K562 (cell line): ENCODE results near the gene DMAC2L. TPM values are rescaled to one million over a fixed set of nuclear protein-coding genes. Genes with fewer than 3 reads are reported as not detected.

Experiments used
- C11orf30 ChIP-seq: fragments of 450-650 bp; IDR thresholded peaks from 2 replicates; pipeline ENCODE4 v1.6.1; 2016; ENCODE audit warnings: low read depth, mild to moderate bottlenecking
- DDX20 ChIP-seq: fragments of 450-650 bp; IDR thresholded peaks from 2 replicates; pipeline ENCODE4 v1.6.1; 2016; ENCODE audit warnings: missing genetic modification characterization, low read depth, mild to moderate bottlenecking, missing compliant biosample characterization, moderate library complexity
- FIP1L1 ChIP-seq: fragments of 200-400 bp; formaldehyde crosslinking; IDR thresholded peaks from 2 replicates; pipeline ENCODE4 v1.6.1; 2018; ENCODE audit warnings: mild to moderate bottlenecking, low read depth, low read length; ENCODE audit not compliant: poor library complexity, severe bottlenecking
- GTF2F1 ChIP-seq: IDR thresholded peaks from 2 replicates; pipeline ENCODE4 v1.6.1; 2011; ENCODE audit warnings: low read depth, low read length, improper control_type of control experiment
- HNRNPK ChIP-seq: fragments of 200-400 bp; formaldehyde crosslinking; IDR thresholded peaks from one replicate; pipeline ENCODE4 v1.6.1; 2018; ENCODE audit warnings: mild to moderate bottlenecking, low read depth, low read length; ENCODE audit not compliant: poor library complexity, severe bottlenecking
- HOXB6 ChIP-seq: fragments of 250-450 bp; sonication (Bioruptor Pico); IDR thresholded peaks from 2 replicates; pipeline ENCODE4 v1.5.1; 2022; ENCODE audit warnings: mild to moderate bottlenecking, borderline replicate concordance
- PBX2 ChIP-seq, 2 experiments: IDR thresholded peaks in 1 of 2; conservative IDR thresholded peaks in 1 of 2; 2 replicates each; pipeline ENCODE4 v1.6.1; 2016; ENCODE audit warnings: low read depth in 2 of 2, mild to moderate bottlenecking in 1 of 2, missing compliant biosample characterization in 1 of 2, missing genetic modification characterization in 1 of 2, moderate library complexity in 1 of 2
- PHTF2 ChIP-seq: fragments of 250-450 bp; sonication (Bioruptor Pico); IDR thresholded peaks from 2 replicates; pipeline ENCODE4 v1.5.0; 2021; ENCODE audit warnings: mild to moderate bottlenecking
- PKNOX1 ChIP-seq: fragments of 450-650 bp; IDR thresholded peaks from 2 replicates; pipeline ENCODE4 v1.6.1; 2016
- TBL1XR1 ChIP-seq, 2 experiments: IDR thresholded peaks; 2 replicates each; pipeline ENCODE4 v1.6.1; 2012; ENCODE audit warnings: improper control_type of control experiment in 2 of 2, low read length in 2 of 2, mild to moderate bottlenecking in 1 of 2
- TFAM ChIP-seq: fragments of 250-450 bp; sonication (Bioruptor Pico); conservative IDR thresholded peaks from 2 replicates; pipeline ENCODE4 v1.5.0; 2021; ENCODE audit warnings: mild to moderate bottlenecking, moderate library complexity
- TRIM28 ChIP-seq: fragments of 450-650 bp; IDR thresholded peaks from 2 replicates; pipeline ENCODE4 v1.6.1; 2017
- ZEB2 ChIP-seq: fragments of 450-650 bp; IDR thresholded peaks from 2 replicates; pipeline ENCODE4 v1.6.1; 2016
- polyA plus RNA-seq, 8 experiments: library from polyadenylated mRNA; depleted of rRNA in 4 of 8; stranded (reverse) in 5 of 8; unstranded in 3 of 8; fragments of >200 nt; fragmentation: Nextera tagmentation in 2 of 8; fragmentation: Illumina TruSeq in 1 of 8; extraction: Ambion mirVana in 2 of 8; extraction: Trizol in 1 of 8; gene quantifications; 2 replicates each; pipeline versions ENCODE4 v1.2.1 to v1.2.3, GENCODE V29; 2011 to 2014; ENCODE audit warnings: inconsistent platforms in 1 of 8, missing spikeins in 1 of 8
- total RNA-seq, 7 experiments: library from RNA; depleted of rRNA in 6 of 7; stranded (reverse); fragments of >200 nt in 6 of 7; fragmentation: Illumina TruSeq in 2 of 7; extraction: Trizol in 2 of 7; gene quantifications; 2 replicates each; pipeline versions ENCODE4 v1.2.1 to v1.2.3, GENCODE V29; 2011 to 2021; ENCODE audit warnings: low replicate concordance in 1 of 7
- TF ChIP-seq, protein P1 (sequence below), 2 experiments: fragments of 450-650 bp; formaldehyde crosslinking in 1 of 2; IDR thresholded peaks; 2 replicates each; pipeline versions ENCODE4 v1.4.0 to v1.6.1; 2014 to 2020; ENCODE audit warnings: mild to moderate bottlenecking in 2 of 2, borderline replicate concordance in 1 of 2, low read depth in 1 of 2

DMAC2L gene
- total and polyA plus RNA-seq, 9 of the 15 experiments (the other 6 are each of a cell fraction or from before 2014, with no cell fraction given) = 4.0 to 37.2 (median 9.3) TPM

- TF ChIP-seq, protein P1, sequence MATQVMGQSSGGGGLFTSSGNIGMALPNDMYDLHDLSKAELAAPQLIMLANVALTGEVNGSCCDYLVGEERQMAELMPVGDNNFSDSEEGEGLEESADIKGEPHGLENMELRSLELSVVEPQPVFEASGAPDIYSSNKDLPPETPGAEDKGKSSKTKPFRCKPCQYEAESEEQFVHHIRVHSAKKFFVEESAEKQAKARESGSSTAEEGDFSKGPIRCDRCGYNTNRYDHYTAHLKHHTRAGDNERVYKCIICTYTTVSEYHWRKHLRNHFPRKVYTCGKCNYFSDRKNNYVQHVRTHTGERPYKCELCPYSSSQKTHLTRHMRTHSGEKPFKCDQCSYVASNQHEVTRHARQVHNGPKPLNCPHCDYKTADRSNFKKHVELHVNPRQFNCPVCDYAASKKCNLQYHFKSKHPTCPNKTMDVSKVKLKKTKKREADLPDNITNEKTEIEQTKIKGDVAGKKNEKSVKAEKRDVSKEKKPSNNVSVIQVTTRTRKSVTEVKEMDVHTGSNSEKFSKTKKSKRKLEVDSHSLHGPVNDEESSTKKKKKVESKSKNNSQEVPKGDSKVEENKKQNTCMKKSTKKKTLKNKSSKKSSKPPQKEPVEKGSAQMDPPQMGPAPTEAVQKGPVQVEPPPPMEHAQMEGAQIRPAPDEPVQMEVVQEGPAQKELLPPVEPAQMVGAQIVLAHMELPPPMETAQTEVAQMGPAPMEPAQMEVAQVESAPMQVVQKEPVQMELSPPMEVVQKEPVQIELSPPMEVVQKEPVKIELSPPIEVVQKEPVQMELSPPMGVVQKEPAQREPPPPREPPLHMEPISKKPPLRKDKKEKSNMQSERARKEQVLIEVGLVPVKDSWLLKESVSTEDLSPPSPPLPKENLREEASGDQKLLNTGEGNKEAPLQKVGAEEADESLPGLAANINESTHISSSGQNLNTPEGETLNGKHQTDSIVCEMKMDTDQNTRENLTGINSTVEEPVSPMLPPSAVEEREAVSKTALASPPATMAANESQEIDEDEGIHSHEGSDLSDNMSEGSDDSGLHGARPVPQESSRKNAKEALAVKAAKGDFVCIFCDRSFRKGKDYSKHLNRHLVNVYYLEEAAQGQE (IDR thresholded peaks at IDR 0.05; ENCODE audit: borderline replicate concordance) = peak; percentile 47
- TF ChIP-seq, protein P1 (CRISPR knock-in tag; IDR thresholded peaks at IDR 0.05; ENCODE audit: low read depth) = no peak
- TF ChIP-seq PKNOX1 = peak; percentile 93
- 0 out of 2 replicates have a peak, but pooled peaks have one; percentile 56 for TF ChIP-seq ZEB2
- TF ChIP-seq C11orf30 = peak; percentile 64
- no peak for TF ChIP-seq TBL1XR1 (IDR thresholded peaks at IDR 0.05; ENCODE audit: low read length in 2 of 2)
- no peak for TF ChIP-seq PBX2 (CRISPR knock-in tag; IDR thresholded peaks at IDR 0.05; ENCODE audit: low read depth)
- TF ChIP-seq PBX2 (tag; conservative IDR thresholded peaks at IDR 0.05; ENCODE audit: low read depth) = peak; percentile 77
- no peak for TF ChIP-seq HOXB6 (CRISPR knock-in tag)
- TF ChIP-seq DDX20 (tag) = no peak
- TF ChIP-seq HNRNPK = no peak
- TF ChIP-seq GTF2F1 = no peak
- no peak for TF ChIP-seq TFAM (CRISPR knock-in tag)
- TF ChIP-seq FIP1L1 = no peak
- no peak for TF ChIP-seq PHTF2
- TF ChIP-seq TRIM28 = no peak
These were observed 9.0 kb downstream of the DMAC2L start (continued) for GRCh38 chr14:50321009-50321660.
